NCI-H82 (cell line): ENCODE measurements around the gene C1S.

Source experiments
- DNase-seq: peaks from one replicate; lab custom pipeline; 2025; lab: John Stamatoyannopoulos, UW

Gene C1S

GRCh38 chr12:7076493-7076892 lies 16.0 kb downstream of the C1S start:
- no peak for DNase-seq

GRCh38 chr12:7078163-7078562 lies 17.6 kb downstream of the C1S start:
- no peak for DNase-seq

GRCh38 chr12:7079826-7080125 lies 19.3 kb downstream of the C1S start:
- DNase-seq, result no peak

GRCh38 chr12:7081037-7081436 lies 20.5 kb downstream of the C1S start:
- DNase-seq, result no peak

GRCh38 chr12:7083125-7083524 lies 22.6 kb downstream of the C1S start:
- no peak for DNase-seq

GRCh38 chr12:7089196-7089871 lies 28.8 kb downstream of the C1S start:
- DNase-seq, result no peak

GRCh38 chr12:7090222-7090998 lies 29.9 kb downstream of the C1S start:
- DNase-seq, result peak; percentile 67

- DNase-seq, result no peak
Observed at GRCh38 chr12:7091171-7091570, 30.7 kb downstream of the C1S start.

- DNase-seq, result no peak
Observed at GRCh38 chr12:7091660-7092228, 31.2 kb downstream of the C1S start.

- peak; percentile 81 for DNase-seq
Observed at GRCh38 chr12:7092229-7092985, 31.9 kb downstream of the C1S start, which contains the start of gene C1R. C1R (minus strand) TSS chr12:7092445; CDS start chr12:7092388, 57 bp downstream.

GRCh38 chr12:7092986-7093460 lies 32.5 kb downstream of the C1S start:
- DNase-seq, result no peak

GRCh38 chr12:7093486-7093885 lies 33.0 kb downstream of the C1S start:
- no peak for DNase-seq

- no peak for DNase-seq
Observed at GRCh38 chr12:7093892-7094291, 33.4 kb downstream of the C1S start.

- no peak for DNase-seq
Observed at GRCh38 chr12:7096006-7096932, 35.8 kb downstream of the C1S start.

- DNase-seq, result no peak
Observed at GRCh38 chr12:7096979-7097378, 36.5 kb downstream of the C1S start.

- no peak for DNase-seq
Observed at GRCh38 chr12:7099290-7099996, 38.9 kb downstream of the C1S start.

GRCh38 chr12:7100239-7100638 lies 39.7 kb downstream of the C1S start:
- DNase-seq, result no peak

- no peak for DNase-seq
Observed at GRCh38 chr12:7101047-7101693, 40.7 kb downstream of the C1S start.

GRCh38 chr12:7101694-7102131 lies 41.2 kb downstream of the C1S start:
- DNase-seq, result peak; percentile 34

- DNase-seq, result no peak
Observed at GRCh38 chr12:7102582-7102981, 42.1 kb downstream of the C1S start.
